H9 (cell line): ENCODE results near the gene TMEM190. TPM values are rescaled to one million over a fixed set of nuclear protein-coding genes. Genes with fewer than 3 reads are reported as not detected.

Experiments used
- DNase-seq: peaks from one replicate; pipeline ENCODE4 v3.0.0-alpha.2; 2017
- H2AFZ ChIP-seq: one replicate; pipeline ENCODE4 v1.6.1; 2013; ENCODE audit warnings: mild to moderate bottlenecking, low read length, control low read depth, moderate library complexity
- H2AK5ac ChIP-seq: 2 replicates; pipeline ENCODE4 v1.6.1; 2013; ENCODE audit warnings: low read length, control low read depth, mixed read lengths; ENCODE audit not compliant: insufficient read length
- H2BK120ac ChIP-seq: one replicate; pipeline ENCODE4 v1.6.1; 2013; ENCODE audit warnings: low read depth, mild to moderate bottlenecking, low read length, control low read depth, inconsistent platforms; ENCODE audit not compliant: poor library complexity, severe bottlenecking
- H2BK12ac ChIP-seq: 2 replicates; pipeline ENCODE4 v1.6.1; 2013; ENCODE audit warnings: low read length, control low read depth, mixed read lengths, low read depth; ENCODE audit not compliant: insufficient read length
- H2BK15ac ChIP-seq: 2 replicates; pipeline ENCODE4 v1.6.1; 2013; ENCODE audit warnings: low read depth, low read length, control low read depth
- H2BK20ac ChIP-seq: one replicate; pipeline ENCODE4 v1.6.1; 2013; ENCODE audit warnings: low read depth, mild to moderate bottlenecking, low read length, control low read depth, inconsistent platforms; ENCODE audit not compliant: poor library complexity, severe bottlenecking
- H2BK5ac ChIP-seq: 2 replicates; pipeline ENCODE4 v1.6.1; 2013; ENCODE audit warnings: low read length, control low read depth, mixed read lengths; ENCODE audit not compliant: insufficient read length
- H3K14ac ChIP-seq: 2 replicates; pipeline ENCODE4 v1.6.1; 2013; ENCODE audit warnings: low read length, control low read depth; ENCODE audit not compliant: insufficient read depth
- H3K18ac ChIP-seq: 2 replicates; pipeline ENCODE4 v1.6.1; 2013; ENCODE audit warnings: low read depth, mild to moderate bottlenecking, mixed read lengths, low read length, control low read depth; ENCODE audit not compliant: insufficient read length
- H3K23ac ChIP-seq: 2 replicates; pipeline ENCODE4 v1.6.1; 2013; ENCODE audit warnings: low read length, control low read depth, mixed read lengths, low read depth; ENCODE audit not compliant: insufficient read length
- H3K23me2 ChIP-seq: 2 replicates; pipeline ENCODE4 v1.6.1; 2013; ENCODE audit warnings: low read depth, mild to moderate bottlenecking, mixed read lengths, low read length, control low read depth; ENCODE audit not compliant: insufficient read length, poor library complexity, severe bottlenecking
- H3K27ac ChIP-seq: 2 replicates; pipeline ENCODE4 v1.5.1; 2013; ENCODE audit warnings: low read length, control low read depth, mixed read lengths, low read depth; ENCODE audit not compliant: insufficient read length
- H3K27me3 ChIP-seq: 2 replicates; pipeline ENCODE4 v1.6.1; 2013; ENCODE audit warnings: low read length, control low read depth, inconsistent platforms; ENCODE audit not compliant: insufficient read depth
- H3K4ac ChIP-seq: 2 replicates; pipeline ENCODE4 v1.6.1; 2013; ENCODE audit warnings: low read depth, mild to moderate bottlenecking, control low read depth, inconsistent platforms, low read length, moderate library complexity
- H3K4me1 ChIP-seq: 2 replicates; pipeline ENCODE4 v1.6.1; 2013; ENCODE audit warnings: low read length, control low read depth, inconsistent platforms; ENCODE audit not compliant: insufficient read depth
- H3K4me2 ChIP-seq: 2 replicates; pipeline ENCODE4 v1.6.1; 2013; ENCODE audit warnings: low read length, control low read depth, mixed read lengths; ENCODE audit not compliant: insufficient read length, insufficient read depth
- H3K56ac ChIP-seq: 2 replicates; pipeline ENCODE4 v1.6.1; 2013; ENCODE audit warnings: low read depth, mild to moderate bottlenecking, mixed read lengths, low read length, control low read depth; ENCODE audit not compliant: insufficient read length
- H3K79me1 ChIP-seq: 2 replicates; pipeline ENCODE4 v1.6.1; 2013; ENCODE audit warnings: low read depth, mild to moderate bottlenecking, moderate library complexity, low read length, control low read depth, inconsistent platforms; ENCODE audit not compliant: insufficient read depth, poor library complexity, severe bottlenecking
- H3K79me2 ChIP-seq: 2 replicates; pipeline ENCODE4 v1.6.1; 2013; ENCODE audit warnings: low read length, control low read depth, inconsistent platforms; ENCODE audit not compliant: insufficient read depth
- H3K9ac ChIP-seq: 2 replicates; pipeline ENCODE4 v1.6.1; 2013; ENCODE audit warnings: low read length, control low read depth, mixed read lengths; ENCODE audit not compliant: insufficient read length; ENCODE audit errors: extremely low read depth
- H3K9me3 ChIP-seq: one replicate; pipeline ENCODE4 v1.6.1; 2013; ENCODE audit warnings: low read depth, low read length, inconsistent platforms; ENCODE audit not compliant: control insufficient read depth
- H3T11ph ChIP-seq: one replicate; pipeline ENCODE4 v1.6.1; 2013; ENCODE audit warnings: mild to moderate bottlenecking, low read length, control low read depth, inconsistent platforms
- H4K20me1 ChIP-seq: one replicate; pipeline ENCODE4 v1.6.1; 2013; ENCODE audit not compliant: control insufficient read depth, insufficient read length, insufficient read depth
- H4K5ac ChIP-seq: 2 replicates; pipeline ENCODE4 v1.6.1; 2013; ENCODE audit warnings: low read depth, mild to moderate bottlenecking, mixed read lengths, low read length, control low read depth; ENCODE audit not compliant: insufficient read length
- H4K8ac ChIP-seq: replicated peaks from 2 replicates; pipeline ENCODE4 v1.6.1; 2013; ENCODE audit warnings: low read length, control low read depth, mixed read lengths, low read depth; ENCODE audit not compliant: insufficient read length
- H4K91ac ChIP-seq: 2 replicates; pipeline ENCODE4 v1.6.1; 2013; ENCODE audit warnings: low read depth, mild to moderate bottlenecking, moderate library complexity, mixed read lengths, low read length, control low read depth; ENCODE audit not compliant: insufficient read length
- H3K27ac Mint-ChIP-seq, 3 experiments: 2 replicates in 2 of 3; 3 replicates in 1 of 3; pipeline ENCODE4 v1.8.0; 2020 to 2021; ENCODE audit warnings: mixed read lengths in 3 of 3, mild to moderate bottlenecking in 1 of 3, moderate library complexity in 1 of 3
- H3K27me3 Mint-ChIP-seq: 2 replicates; pipeline ENCODE4 v1.8.0; 2021; ENCODE audit warnings: low read depth, mild to moderate bottlenecking, moderate library complexity, mixed read lengths
- H3K36me3 Mint-ChIP-seq, 3 experiments: 2 replicates in 2 of 3; 3 replicates in 1 of 3; pipeline ENCODE4 v1.8.0; 2020 to 2021; ENCODE audit warnings: low read depth in 3 of 3, mixed read lengths in 3 of 3; ENCODE audit not compliant: insufficient read depth in 1 of 3
- H3K4me1 Mint-ChIP-seq, 2 experiments: 2 replicates each; pipeline ENCODE4 v1.8.0; 2020; ENCODE audit warnings: mixed read lengths in 2 of 2
- H3K4me3 Mint-ChIP-seq, 2 experiments: 2 replicates in 1 of 2; 3 replicates in 1 of 2; pipeline ENCODE4 v1.8.0; 2020 to 2021; ENCODE audit warnings: mild to moderate bottlenecking in 2 of 2, mixed read lengths in 2 of 2, moderate library complexity in 1 of 2
- H3K9me3 Mint-ChIP-seq, 2 experiments: 2 replicates in 1 of 2; 3 replicates in 1 of 2; pipeline ENCODE4 v1.8.0; 2020; ENCODE audit warnings: mild to moderate bottlenecking in 2 of 2, mixed read lengths in 2 of 2, moderate library complexity in 1 of 2
- WGBS: extraction: QIAGEN DNeasy Blood & Tissue Kit; methylation state at CpG from one replicate; pipeline ENCODE4 v1.1.7; 2013; ENCODE audit warnings: missing lambda C conversion rate, low lambda C conversion rate, mixed read lengths; ENCODE audit not compliant: insufficient read length; ENCODE audit errors: extremely low coverage; 5-methylcytosine and 5-hydroxymethylcytosine counted together
- total RNA-seq: library from RNA; stranded (reverse); gene quantifications from 2 replicates; pipeline ENCODE4 v1.2.1, GENCODE V29; 2021
- TF ChIP-seq, protein P1 (sequence below): fragments of 200-600 bp; sonication (generic); conservative IDR thresholded peaks from 3 replicates; pipeline ENCODE4 v1.8.0; 2021; ENCODE audit warnings: antibody characterized with exemption, mild to moderate bottlenecking

TMEM190 gene
- total RNA-seq, 1 experiment from 2014 or later = 1.5 TPM

DNA sequence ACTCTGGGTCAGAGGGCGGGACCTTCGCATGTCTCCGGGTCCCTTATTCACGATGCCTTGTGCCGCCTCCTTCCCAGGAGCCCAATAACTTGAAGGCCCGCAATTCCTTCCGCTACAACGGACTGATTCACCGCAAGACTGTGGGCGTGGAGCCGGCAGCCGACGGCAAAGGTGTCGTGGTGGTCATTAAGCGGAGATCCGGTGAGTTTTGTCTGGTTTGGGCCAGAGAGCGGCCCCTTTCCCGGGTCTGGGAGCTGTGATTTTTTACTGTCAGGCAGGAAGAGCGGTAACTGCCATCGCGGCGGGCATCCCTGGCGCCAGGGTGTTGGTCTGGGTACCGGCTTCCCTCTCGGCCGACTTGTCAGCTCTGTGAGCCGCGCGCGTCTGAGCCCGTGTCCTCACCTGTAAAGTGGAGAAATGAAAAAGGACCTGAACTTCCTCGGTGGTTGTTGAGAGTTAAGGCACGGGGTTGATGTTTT, 9.9 kb downstream of the TMEM190 start:
- Histone ChIP-seq H3K27ac (no peak overlapping the region), H2AK5ac (no peak overlapping the region), H3K23me2 (peaks cover 28% of the 10 kb centered on the region), H3K4me1 (peaks cover 8% of the 10 kb centered on the region), H3K9me3 (no peaks in the 10 kb centered on the region), H4K5ac (no peak overlapping the region), H3K18ac (no peak overlapping the region), H2BK5ac (no peak overlapping the region), H3K79me2 (peaks cover 17% of the 10 kb centered on the region; the same call in 1 of the 2 replicates), H2BK12ac (no peak overlapping the region), H3K4me2 (peak overlapping the region; percentile 87), H4K8ac (no peak overlapping the region), H3K9ac (peak overlapping the region; percentile 83), H2BK120ac (no peak overlapping the region), H3T11ph (no peak overlapping the region), H3K14ac (peak overlapping the region; percentile 62; the same call in 1 of the 2 replicates), H3K4ac (no peak overlapping the region), H2BK15ac (no peak overlapping the region), H3K56ac (no peak overlapping the region), H3K79me1 (peaks cover 15% of the 10 kb centered on the region), H2AFZ (no peak overlapping the region), H4K91ac (no peak overlapping the region), H4K20me1 (peaks cover 3% of the 10 kb centered on the region), H3K27me3 (peaks cover 2% of the 10 kb centered on the region; the same call in 1 of the 2 replicates), H2BK20ac (no peak overlapping the region), H3K23ac (no peak overlapping the region)
- H3K4me3 Mint-ChIP-seq = peak overlapping the region; percentile 98 to 100
- no CpG with 5 or more reads among the region's 33 CpGs for WGBS
- H3K9me3 Mint-ChIP-seq = peaks cover 2 to 3% of the 10 kb centered on the region in 2 experiments; a peak in 2 of 5 replicates
- peaks cover 49 to 61% of the 10 kb centered on the region in 2 experiments for H3K4me1 Mint-ChIP-seq
- peaks cover 40 to 51% (median 50%) of the 10 kb centered on the region in 3 experiments for H3K36me3 Mint-ChIP-seq
- DNase-seq = no peak
- peaks cover 16% of the 10 kb centered on the region for H3K27me3 Mint-ChIP-seq
- TF ChIP-seq, protein P1, sequence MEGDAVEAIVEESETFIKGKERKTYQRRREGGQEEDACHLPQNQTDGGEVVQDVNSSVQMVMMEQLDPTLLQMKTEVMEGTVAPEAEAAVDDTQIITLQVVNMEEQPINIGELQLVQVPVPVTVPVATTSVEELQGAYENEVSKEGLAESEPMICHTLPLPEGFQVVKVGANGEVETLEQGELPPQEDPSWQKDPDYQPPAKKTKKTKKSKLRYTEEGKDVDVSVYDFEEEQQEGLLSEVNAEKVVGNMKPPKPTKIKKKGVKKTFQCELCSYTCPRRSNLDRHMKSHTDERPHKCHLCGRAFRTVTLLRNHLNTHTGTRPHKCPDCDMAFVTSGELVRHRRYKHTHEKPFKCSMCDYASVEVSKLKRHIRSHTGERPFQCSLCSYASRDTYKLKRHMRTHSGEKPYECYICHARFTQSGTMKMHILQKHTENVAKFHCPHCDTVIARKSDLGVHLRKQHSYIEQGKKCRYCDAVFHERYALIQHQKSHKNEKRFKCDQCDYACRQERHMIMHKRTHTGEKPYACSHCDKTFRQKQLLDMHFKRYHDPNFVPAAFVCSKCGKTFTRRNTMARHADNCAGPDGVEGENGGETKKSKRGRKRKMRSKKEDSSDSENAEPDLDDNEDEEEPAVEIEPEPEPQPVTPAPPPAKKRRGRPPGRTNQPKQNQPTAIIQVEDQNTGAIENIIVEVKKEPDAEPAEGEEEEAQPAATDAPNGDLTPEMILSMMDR = no peak
- peak overlapping the region; percentile 95 to 99 (median 97); a peak in 5 of 7 replicates for H3K27ac Mint-ChIP-seq
